ENCODE results near the gene CCND3. TPM values are rescaled to one million over a fixed set of nuclear protein-coding genes. Genes with fewer than 3 reads are reported as not detected.

Gene CCND3
- total RNA-seq, 4 donors from 2014 or later = 103 to 212 (median 145) TPM

DNA sequence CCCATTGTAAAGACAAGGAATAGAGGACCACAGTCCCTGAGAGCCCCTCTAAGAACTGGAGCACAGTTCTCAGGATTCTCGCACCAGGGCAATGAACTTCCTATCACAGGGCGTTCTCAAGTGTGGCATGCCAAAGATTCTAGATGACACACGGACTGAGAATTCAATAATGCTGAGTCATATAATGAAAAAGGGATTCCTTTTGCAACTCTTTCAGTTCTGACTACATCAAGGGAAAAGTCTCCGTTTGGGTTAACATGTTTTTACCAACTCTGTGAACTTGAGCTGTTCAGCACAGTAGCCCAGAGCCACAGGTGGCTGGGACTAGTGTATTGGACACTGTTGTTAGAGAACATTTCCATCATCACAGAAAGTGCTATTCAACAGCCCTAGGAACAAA lies 24.1 kb downstream of the CCND3 start:
- peaks cover 5 to 61% (median 15%) of the 10 kb centered on the region in 3 donors for H3K4me1 ChIP-seq
- WGBS, 2 donors (ENCODE audit: low coverage in 1 of 2) = 17 to 29% methylated on average over 3 to 4 of the region's 4 CpGs
- TF ChIP-seq POLR2AphosphoS5 (IDR thresholded peaks at IDR 0.05) (no peak), EP300 (IDR thresholded peaks at IDR 0.05) (no peak), CTCF (IDR thresholded peaks at IDR 0.05) (no peak), POLR2A (IDR thresholded peaks at IDR 0.05) (no peak)
- H3K9me3 ChIP-seq = no peaks in the 10 kb centered on the region
- peak overlapping the region in 1 of 4 donors; percentile 21 for H3K27ac ChIP-seq
- H3K27me3 ChIP-seq = no peaks in the 10 kb centered on the region
- H3K4me3 ChIP-seq = no peak overlapping the region
- no peak for ATAC-seq
- peaks cover 0 to 49% of the 10 kb centered on the region in 2 donors for H3K36me3 ChIP-seq

DNA sequence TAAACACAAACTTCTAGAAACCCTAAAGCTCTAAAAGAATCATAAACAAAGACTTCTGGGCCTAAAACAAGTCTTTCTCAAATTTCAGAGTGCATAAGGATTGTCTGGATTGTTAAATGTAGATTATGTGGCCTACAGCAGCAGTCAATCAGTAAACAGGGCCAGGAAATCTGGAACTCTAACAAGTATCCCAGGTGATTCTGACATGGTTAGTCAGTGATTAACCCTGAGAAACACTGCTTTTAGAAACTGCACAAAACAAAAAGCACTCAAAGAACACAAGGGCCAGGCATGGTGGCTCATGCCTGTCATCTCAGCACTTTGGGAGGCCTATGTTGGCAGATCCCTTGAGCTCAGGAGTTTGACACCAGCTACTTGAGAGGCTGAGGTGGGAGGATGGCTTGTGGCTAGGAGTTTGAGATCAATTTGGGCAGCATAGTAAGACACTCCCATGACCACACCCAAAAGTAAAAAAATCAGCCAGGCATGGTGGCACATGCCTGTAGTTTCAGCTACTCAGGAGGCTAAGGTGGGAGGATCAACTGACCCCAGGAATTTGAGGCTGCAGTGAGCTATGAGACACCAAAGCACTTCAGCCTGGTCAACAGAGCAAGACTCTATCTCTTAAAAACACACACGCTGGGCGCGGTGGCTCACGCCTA lies 26.6 kb downstream of the CCND3 start:
- H3K36me3 ChIP-seq = peaks cover 0 to 70% of the 10 kb centered on the region in 2 donors
- 100% methylated on average over 2 of the region's 4 CpGs; no CpG with 5 or more reads in 1 of the 2 donors for WGBS, 2 donors (ENCODE audit: low coverage in 1 of 2)

DNA sequence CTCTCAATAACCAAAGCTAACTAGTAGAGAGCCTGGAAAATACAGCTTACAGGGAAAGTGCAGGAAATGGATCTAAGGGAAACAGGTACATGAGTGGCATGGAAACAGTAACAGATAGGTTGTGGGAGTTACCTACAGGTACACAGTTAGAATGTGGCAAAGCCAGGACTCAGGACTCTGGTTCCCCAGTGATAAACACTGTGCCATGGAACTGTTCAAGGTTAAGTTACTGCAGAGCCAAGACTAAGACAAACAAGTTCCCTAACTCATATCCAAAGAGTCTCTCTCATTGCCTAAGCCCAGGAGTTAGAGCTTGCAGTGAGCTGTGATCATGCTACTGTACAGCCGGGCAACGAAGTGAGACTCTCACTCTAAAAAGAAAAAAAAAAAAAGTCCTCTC lies 27.3 kb downstream of the CCND3 start:
- Histone ChIP-seq H3K4me3 (no peak overlapping the region), H3K9me3 (no peaks in the 10 kb centered on the region), H3K27ac (no peak overlapping the region), H3K4me1 (peaks cover 0 to 37% (median 0%) of the 10 kb centered on the region in 3 donors), H3K27me3 (no peaks in the 10 kb centered on the region), H3K36me3 (peaks cover 0 to 76% of the 10 kb centered on the region in 2 donors)
- ATAC-seq = no peak
- 60% methylated on average over 1 of the region's 2 CpGs; no CpG with 5 or more reads in 1 of the 2 donors for WGBS, 2 donors (ENCODE audit: low coverage in 1 of 2)
- TF ChIP-seq POLR2A (IDR thresholded peaks at IDR 0.05) (no peak), EP300 (IDR thresholded peaks at IDR 0.05) (no peak), CTCF (IDR thresholded peaks at IDR 0.05) (no peak), POLR2AphosphoS5 (IDR thresholded peaks at IDR 0.05) (no peak)

More for the DNA sequence above, 26.6 kb downstream of the CCND3 start:
- TF ChIP-seq EP300 (IDR thresholded peaks at IDR 0.05) (no peak), CTCF (IDR thresholded peaks at IDR 0.05) (no peak), POLR2A (IDR thresholded peaks at IDR 0.05) (no peak), POLR2AphosphoS5 (IDR thresholded peaks at IDR 0.05) (no peak)
- Histone ChIP-seq H3K4me3 (no peak overlapping the region), H3K9me3 (no peaks in the 10 kb centered on the region), H3K27ac (no peak overlapping the region), H3K4me1 (peaks cover 2 to 44% (median 4%) of the 10 kb centered on the region in 3 donors), H3K27me3 (no peaks in the 10 kb centered on the region)
- ATAC-seq = no peak

DNA sequence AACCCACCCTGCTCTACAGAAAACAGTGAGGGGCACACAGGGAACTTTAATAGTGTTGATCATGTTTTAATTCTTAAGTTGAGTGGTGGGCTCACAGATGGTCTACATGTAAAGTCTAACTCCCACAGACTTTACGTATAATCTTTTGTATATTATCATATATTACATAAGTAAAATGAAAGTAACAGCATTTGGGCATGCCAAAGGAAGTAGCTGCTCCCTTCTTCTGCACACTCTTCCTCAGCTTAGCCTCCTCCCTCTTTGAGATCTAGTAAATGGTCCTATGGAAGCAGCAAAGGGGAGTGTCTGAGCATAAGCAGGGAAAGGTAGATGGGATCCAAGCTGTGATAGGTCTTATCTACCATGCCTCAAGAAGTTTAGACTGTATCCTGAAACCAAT lies 31.9 kb downstream of the CCND3 start:
- WGBS, 2 donors (ENCODE audit: low coverage in 1 of 2) = 89 to 100% methylated on average over 1 of the region's 1 CpG
- Histone ChIP-seq H3K27me3 (no peaks in the 10 kb centered on the region), H3K9me3 (no peaks in the 10 kb centered on the region), H3K27ac (no peak overlapping the region), H3K36me3 (peaks cover 0 to 95% of the 10 kb centered on the region in 2 donors), H3K4me3 (no peak overlapping the region), H3K4me1 (peaks cover 0 to 10% (median 0%) of the 10 kb centered on the region in 3 donors)
- TF ChIP-seq EP300 (IDR thresholded peaks at IDR 0.05) (no peak), POLR2A (IDR thresholded peaks at IDR 0.05) (no peak), CTCF (IDR thresholded peaks at IDR 0.05) (no peak), POLR2AphosphoS5 (IDR thresholded peaks at IDR 0.05) (no peak)
- ATAC-seq = no peak

All from gastroesophageal sphincter (tissue), 4 donors.